ENCODE measurements around the gene FASTKD3.

FASTKD3 gene

DNA sequence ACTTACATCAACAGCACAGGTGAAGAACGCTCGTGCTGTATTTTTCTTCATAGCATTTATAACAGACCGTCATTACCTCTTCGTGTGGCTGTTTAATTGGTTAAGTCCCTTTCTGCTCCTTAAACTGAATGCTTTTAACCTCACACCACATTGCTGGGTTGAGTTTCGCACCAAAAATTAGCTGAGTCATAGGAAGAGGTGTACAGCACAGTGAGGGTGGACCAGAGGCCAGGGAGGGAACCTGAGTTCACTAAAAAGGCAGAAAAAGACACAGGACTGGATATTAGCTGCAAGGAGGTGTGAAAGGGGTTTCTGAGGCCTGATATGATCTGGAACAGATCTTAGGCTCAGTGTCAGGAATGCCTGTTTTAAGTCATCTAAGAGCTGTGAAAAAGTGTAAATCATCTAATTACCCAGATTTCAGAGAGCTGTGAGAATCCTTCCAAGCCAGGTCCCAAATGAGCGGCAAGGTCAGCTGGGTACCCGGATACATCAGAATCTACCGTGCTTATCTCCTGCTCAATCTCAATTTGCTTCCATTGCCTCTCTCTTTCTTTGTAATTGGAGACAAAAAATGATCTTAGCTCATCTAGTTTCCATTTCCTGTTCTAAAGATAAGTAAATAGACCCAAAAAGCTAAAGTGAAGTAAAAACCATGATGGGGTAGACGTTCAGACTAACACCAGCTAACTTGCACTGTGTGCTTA, 10.8 kb downstream of the FASTKD3 start:
- DNase-seq (ENCODE audit: low spot score): no peak
- in situ Hi-C loops (cut with MboI; ENCODE audit: low pct_unique_long_range_greater_than_20kb, low sequenced_read_pairs, unreplicated experiment): no loop called here
- TF ChIP-seq, protein P1, sequence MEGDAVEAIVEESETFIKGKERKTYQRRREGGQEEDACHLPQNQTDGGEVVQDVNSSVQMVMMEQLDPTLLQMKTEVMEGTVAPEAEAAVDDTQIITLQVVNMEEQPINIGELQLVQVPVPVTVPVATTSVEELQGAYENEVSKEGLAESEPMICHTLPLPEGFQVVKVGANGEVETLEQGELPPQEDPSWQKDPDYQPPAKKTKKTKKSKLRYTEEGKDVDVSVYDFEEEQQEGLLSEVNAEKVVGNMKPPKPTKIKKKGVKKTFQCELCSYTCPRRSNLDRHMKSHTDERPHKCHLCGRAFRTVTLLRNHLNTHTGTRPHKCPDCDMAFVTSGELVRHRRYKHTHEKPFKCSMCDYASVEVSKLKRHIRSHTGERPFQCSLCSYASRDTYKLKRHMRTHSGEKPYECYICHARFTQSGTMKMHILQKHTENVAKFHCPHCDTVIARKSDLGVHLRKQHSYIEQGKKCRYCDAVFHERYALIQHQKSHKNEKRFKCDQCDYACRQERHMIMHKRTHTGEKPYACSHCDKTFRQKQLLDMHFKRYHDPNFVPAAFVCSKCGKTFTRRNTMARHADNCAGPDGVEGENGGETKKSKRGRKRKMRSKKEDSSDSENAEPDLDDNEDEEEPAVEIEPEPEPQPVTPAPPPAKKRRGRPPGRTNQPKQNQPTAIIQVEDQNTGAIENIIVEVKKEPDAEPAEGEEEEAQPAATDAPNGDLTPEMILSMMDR (IDR thresholded peaks at IDR 0.05; ENCODE audit: extremely low read depth, insufficient read depth, missing control alignments): no peak

DNA sequence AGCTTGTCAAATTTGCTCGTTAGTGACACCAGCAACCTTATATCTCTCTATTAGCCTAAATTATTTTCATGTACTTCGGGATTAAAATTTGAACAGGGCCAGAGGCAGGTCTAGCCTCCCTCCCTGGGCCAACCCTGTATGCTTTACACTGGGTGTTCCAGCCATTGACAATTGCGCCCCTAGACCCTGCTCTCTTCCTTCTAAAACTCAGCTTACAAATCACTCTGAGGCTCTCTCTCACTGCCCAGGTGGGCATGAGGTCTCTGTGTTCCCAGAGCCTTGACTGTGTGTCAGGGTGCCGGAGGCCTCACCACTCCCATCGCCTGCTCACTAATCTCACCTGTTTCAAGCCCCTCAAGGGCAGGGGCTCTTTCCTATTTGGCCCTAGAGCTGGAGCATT, 11.5 kb downstream of the FASTKD3 start:
- TF ChIP-seq, protein P1 (IDR thresholded peaks at IDR 0.05; ENCODE audit: extremely low read depth, insufficient read depth, missing control alignments): no peak
- in situ Hi-C loops (cut with MboI; ENCODE audit: low pct_unique_long_range_greater_than_20kb, low sequenced_read_pairs, unreplicated experiment): no loop called here
- no peak for DNase-seq (ENCODE audit: low spot score)

DNA sequence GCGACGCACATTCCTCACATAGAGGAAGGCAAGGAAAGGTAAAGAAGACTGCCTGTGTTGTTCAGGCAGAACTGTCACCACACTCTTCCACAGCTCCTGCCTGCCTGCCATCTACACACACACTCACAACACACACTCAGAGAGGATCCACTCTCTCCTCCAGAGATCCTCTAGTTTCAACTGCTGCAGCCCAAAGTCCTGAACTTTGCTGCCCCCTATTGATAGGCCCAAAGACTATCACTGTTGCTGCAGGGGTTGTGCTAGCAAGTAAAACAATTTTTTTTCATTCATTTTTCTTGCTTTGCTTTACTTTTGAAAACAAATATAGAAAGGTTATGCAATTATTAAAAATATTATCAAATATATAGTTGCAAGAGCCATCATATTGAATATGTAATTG, 12.0 kb downstream of the FASTKD3 start:
- DNase-seq (ENCODE audit: low spot score): peak; percentile 27
- TF ChIP-seq, protein P1 (IDR thresholded peaks at IDR 0.05; ENCODE audit: extremely low read depth, insufficient read depth, missing control alignments): peak; percentile 76
- in situ Hi-C loops (cut with MboI; ENCODE audit: low pct_unique_long_range_greater_than_20kb, low sequenced_read_pairs, unreplicated experiment): no loop called here

DNA sequence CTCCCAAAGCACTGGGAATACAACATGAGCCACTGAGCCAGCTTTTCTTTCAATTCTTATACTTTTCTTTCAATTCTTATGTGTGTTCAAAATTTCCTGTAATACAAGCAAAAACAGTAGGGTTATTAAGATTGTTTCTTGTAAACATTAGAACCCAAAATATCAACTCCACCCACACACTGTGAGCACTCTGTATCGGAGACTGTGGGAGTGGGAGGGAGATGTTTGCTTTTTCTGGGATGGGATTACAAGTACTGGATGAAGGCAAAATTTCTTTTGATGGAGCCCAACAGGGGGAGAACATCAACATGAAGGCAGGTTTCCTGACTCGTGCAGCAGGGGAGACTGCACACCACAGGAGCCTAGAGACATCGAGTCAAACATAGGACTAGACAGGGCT, 13.2 kb downstream of the FASTKD3 start:
- TF ChIP-seq, protein P1 (IDR thresholded peaks at IDR 0.05; ENCODE audit: extremely low read depth, insufficient read depth, missing control alignments): no peak
- in situ Hi-C loops (cut with MboI; ENCODE audit: low pct_unique_long_range_greater_than_20kb, low sequenced_read_pairs, unreplicated experiment): no loop called here

DNA sequence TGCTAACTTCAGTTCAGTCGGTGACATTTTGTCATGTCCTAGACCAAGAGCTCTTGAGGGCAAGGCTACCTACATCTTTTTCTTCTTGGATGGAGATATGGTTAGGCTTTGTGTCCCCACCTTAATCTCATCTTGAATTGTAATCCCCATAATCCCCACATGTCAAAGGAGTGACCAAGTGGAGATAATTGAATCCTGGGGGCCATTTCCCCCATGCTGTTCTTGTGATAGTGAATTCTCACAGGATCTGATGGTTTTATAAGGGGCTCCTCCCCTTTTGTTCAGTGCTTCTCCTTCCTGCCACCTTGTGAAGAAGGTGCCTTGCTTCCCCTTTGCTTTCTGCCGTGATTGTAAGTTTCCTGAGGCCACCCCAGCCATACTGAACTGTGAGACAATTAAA, 15.8 kb downstream of the FASTKD3 start:
- no peak for DNase-seq (ENCODE audit: low spot score)
- in situ Hi-C loops (cut with MboI; ENCODE audit: low pct_unique_long_range_greater_than_20kb, low sequenced_read_pairs, unreplicated experiment): no loop called here
- TF ChIP-seq, protein P1 (IDR thresholded peaks at IDR 0.05; ENCODE audit: extremely low read depth, insufficient read depth, missing control alignments): no peak

More for the DNA sequence above, 13.2 kb downstream of the FASTKD3 start:
- no peak for DNase-seq (ENCODE audit: low spot score)

DNA sequence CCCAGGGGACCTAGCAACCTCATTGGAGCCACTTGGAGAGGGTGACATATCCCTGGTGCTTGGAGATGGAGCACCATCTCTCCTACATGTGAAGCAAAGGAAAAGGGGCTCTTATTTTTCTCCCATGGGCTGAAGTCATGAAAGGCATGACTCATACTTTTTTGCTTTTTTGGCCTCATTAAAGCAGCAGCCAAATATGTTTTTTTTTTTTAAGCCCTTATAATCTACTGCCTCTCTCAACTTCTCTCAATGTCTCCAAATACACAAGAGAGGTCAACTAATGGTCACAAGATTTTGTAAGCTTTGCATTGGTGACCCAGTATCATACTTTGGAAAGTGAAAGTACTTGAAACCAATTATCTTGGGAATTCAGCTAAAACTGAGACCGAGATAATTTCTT, 16.3 kb downstream of the FASTKD3 start:
- in situ Hi-C loops (cut with MboI; ENCODE audit: low pct_unique_long_range_greater_than_20kb, low sequenced_read_pairs, unreplicated experiment): no loop called here
- TF ChIP-seq, protein P1 (IDR thresholded peaks at IDR 0.05; ENCODE audit: extremely low read depth, insufficient read depth, missing control alignments): no peak
- no peak for DNase-seq (ENCODE audit: low spot score)
